Heart right ventricle (tissue), 16 donors: ENCODE data around the gene RPL37. TPM values are rescaled to one million over a fixed set of nuclear protein-coding genes. Genes with fewer than 3 reads are reported as not detected.

Experiments
- ATAC-seq, 8 donors: fragments of 200-7000 bp; cut with Tn5 transposase; one replicate each; pipeline ENCODE4 v1.9.1; 2020; ENCODE audit warnings: mild to moderate bottlenecking in 8 of 8, moderate library complexity in 8 of 8, moderate number of reproducible peaks in 1 of 8
- DNase-seq, 2 donors: peaks; one replicate each; pipeline ENCODE4 v3.0.0-alpha.2; 2020
- H3K27ac ChIP-seq, 10 donors: fragments of 200-600 bp; sonication (generic) in 2 of 10; one replicate each; pipeline versions ENCODE4 v1.5.0 to v1.8.0; 2020 to 2022; ENCODE audit warnings: mild to moderate bottlenecking in 3 of 10
- H3K27me3 ChIP-seq, 7 donors: fragments of 200-600 bp; one replicate each; pipeline ENCODE4 v1.8.0; 2021 to 2022; ENCODE audit warnings: mild to moderate bottlenecking in 2 of 7
- H3K36me3 ChIP-seq, 9 donors: fragments of 200-600 bp; sonication (generic) in 1 of 9; one replicate each; pipeline versions ENCODE4 v1.5.0 to v1.8.0; 2020 to 2022; ENCODE audit warnings: mild to moderate bottlenecking in 2 of 9
- H3K4me1 ChIP-seq, 9 donors: fragments of 200-600 bp; sonication (generic) in 1 of 9; one replicate each; pipeline versions ENCODE4 v1.5.0 to v1.8.0; 2020 to 2022; ENCODE audit warnings: mild to moderate bottlenecking in 4 of 9
- H3K4me3 ChIP-seq, 10 donors: fragments of 200-600 bp; sonication (generic) in 2 of 10; one replicate each; pipeline versions ENCODE4 v1.5.0 to v1.8.0; 2020 to 2022; ENCODE audit warnings: mild to moderate bottlenecking in 7 of 10, moderate library complexity in 2 of 10
- H3K9me3 ChIP-seq, 11 donors: fragments of 200-600 bp in 10 of 11; sonication (generic) in 2 of 11; one replicate each; pipeline versions ENCODE4 v1.5.0 to v1.8.0; 2013 to 2022; ENCODE audit warnings: mild to moderate bottlenecking in 2 of 11, control low read depth in 1 of 11, moderate library complexity in 1 of 11
- CTCF ChIP-seq, 9 donors: fragments of 200-600 bp; sonication (generic) in 2 of 9; IDR thresholded peaks; one replicate each; pipeline versions ENCODE4 v1.5.0 to v1.8.0; 2021 to 2022; ENCODE audit warnings: antibody characterized with exemption in 9 of 9, mild to moderate bottlenecking in 5 of 9, moderate library complexity in 1 of 9
- WGBS, 2 donors: extraction: QIAGEN DNeasy Blood & Tissue Kit; methylation state at CpG; one replicate each; pipeline ENCODE4 v1.1.7; 2013; ENCODE audit warnings: inconsistent platforms in 1 of 2; 5-methylcytosine and 5-hydroxymethylcytosine counted together
- intact Hi-C, 10 donors: fragments of 100-400 bp; cut with DNase I; formaldehyde crosslinking; loops; one replicate each; pipeline versions ENCODE4 v1.11.1 to v1.14.2; 2022
- polyA plus RNA-seq, 2 donors: library from polyadenylated mRNA; stranded (reverse); fragments of 200-250 nt; gene quantifications; one replicate each; pipeline ENCODE4 v1.2.3, GENCODE V29; 2013
- total RNA-seq, 10 donors: library from RNA; stranded (reverse); fragmentation: NEBNext Ultra II Directional in 3 of 10; extraction: Animal tissue kit (Norgen Biotek cat#: 25700) in 3 of 10; gene quantifications; one replicate each; pipeline versions ENCODE4 v1.2.1 to v1.2.4, GENCODE V29; 2021 to 2023
- donor health status: Arrhythmogenic right ventricular cardiomyopathy.
- donor health status: ischemic (EF 13 %, LVEDD 7.1; RV severe dilation, severe dysfunction).
- donor health status: healthy with polysubstance abuse.
- donor health status: DM: no; HTN: yes; CAD: no.
- donor health status: DM: no; HTN: no; CAD: no.
- donor health status: ischemic (EF 25% LVEDD 6.9; RV normal size, moderate dysfunction).
- donor health status: ischemic (EF 25% LVEDD 5.7; RV mildly dilated, moderate dysfunction).
- donor health status: healthy.
- donor health status: DM: yes; HTN: yes; CAD: no.
- donor health status: Ischemic cardiomyopathy.
- donor health status: ischemic (EF 35%, LVEDD 5.7; RV mildly dilated, moderate dysfunction).
- donor health status: nonischemic (EF 11% LVEDD 7.7; RV severe dilation, severe dysfunction).
- donor health status: DM: yes; HTN: yes; CAD: no.
- donor health status: PGD.
- donor health status: ischemic (EF 29% LVEDD 5.4; RV normal size, mild dysfunction).
- donor health status: nonischemic (EF 23%, LVEDD 6.1; RV moderate dilation, normal function).

RPL37 gene
- total and polyA plus RNA-seq, 12 donors, result 530 to 1,864 (median 597) TPM

- H3K36me3 ChIP-seq, result peaks cover 0 to 14% (median 0%) of the 10 kb centered on the region in 9 donors
- H3K9me3 ChIP-seq, result peaks cover 0 to 16% (median 5%) of the 10 kb centered on the region in 11 donors
- WGBS, 2 donors, result 88 to 90% methylated on average over 1 of the region's 1 CpG
- ATAC-seq (no peak), DNase-seq (no peak)
- intact Hi-C loops, result no loop called here
- no peak overlapping the region for H3K4me3 ChIP-seq
- no peak overlapping the region for H3K27ac ChIP-seq
- no peaks in the 10 kb centered on the region for H3K27me3 ChIP-seq
- TF ChIP-seq CTCF (IDR thresholded peaks at IDR 0.05), result no peak
- H3K4me1 ChIP-seq, result peaks cover 0 to 58% (median 28%) of the 10 kb centered on the region in 9 donors
Measured at GRCh38 chr5:40784916-40785315, 50.1 kb downstream of the RPL37 start.

- ATAC-seq (no peak), DNase-seq (no peak)
- no peak overlapping the region for H3K27ac ChIP-seq
- intact Hi-C loops, result no loop called here
- H3K27me3 ChIP-seq, result no peaks in the 10 kb centered on the region
- H3K4me1 ChIP-seq, result peaks cover 0 to 52% (median 27%) of the 10 kb centered on the region in 9 donors
- TF ChIP-seq CTCF (IDR thresholded peaks at IDR 0.05), result no peak
- whole genome bisulfite sequencing, 2 donors, result 97 to 100% methylated on average over 1 of the region's 1 CpG
- H3K9me3 ChIP-seq, result peaks cover 0 to 16% (median 5%) of the 10 kb centered on the region in 11 donors
- no peak overlapping the region for H3K4me3 ChIP-seq
- peaks cover 0 to 14% (median 0%) of the 10 kb centered on the region in 9 donors for H3K36me3 ChIP-seq
Measured at GRCh38 chr5:40784027-40784653, 50.9 kb downstream of the RPL37 start.

GRCh38 chr5:40781843-40782409 lies 53.1 kb downstream of the RPL37 start:
- no peak overlapping the region for H3K27ac ChIP-seq
- DNase-seq, result peak in 1 of 2 donors; percentile 11
- peaks cover 0 to 4% (median 0%) of the 10 kb centered on the region in 11 donors for H3K9me3 ChIP-seq
- H3K36me3 ChIP-seq, result peaks cover 0 to 8% (median 0%) of the 10 kb centered on the region in 9 donors
- intact Hi-C loops, result no loop called here
- no peak overlapping the region for H3K4me3 ChIP-seq
- TF ChIP-seq CTCF (IDR thresholded peaks at IDR 0.05), result no peak
- peaks cover 0 to 50% (median 27%) of the 10 kb centered on the region in 9 donors for H3K4me1 ChIP-seq
- peak; percentile 50 to 91 (median 70) for ATAC-seq
- no peaks in the 10 kb centered on the region for H3K27me3 ChIP-seq

GRCh38 chr5:40780858-40781257 lies 54.2 kb downstream of the RPL37 start:
- Histone ChIP-seq H3K36me3 (peaks cover 0 to 19% (median 4%) of the 10 kb centered on the region in 9 donors), H3K4me1 (peaks cover 0 to 60% (median 30%) of the 10 kb centered on the region in 9 donors)

More at GRCh38 chr5:40780858-40781257, 54.2 kb downstream of the RPL37 start:
- Histone ChIP-seq H3K27me3 (no peaks in the 10 kb centered on the region), H3K4me3 (no peak overlapping the region), H3K9me3 (no peaks in the 10 kb centered on the region), H3K27ac (no peak overlapping the region)
- ATAC-seq (no peak), DNase-seq (no peak)
- 94 to 97% methylated on average over 3 of the region's 3 CpGs for WGBS, 2 donors
- intact Hi-C loops, result no loop called here
- TF ChIP-seq CTCF (IDR thresholded peaks at IDR 0.05), result no peak
